Lower leg skin (tissue), 3 donors: ENCODE results near the gene EPO.

Source experiments
- CTCF ChIP-seq, 3 donors: fragments of 450-650 bp; IDR thresholded peaks; one replicate each; pipeline ENCODE4 v1.5.1; 2016; ENCODE audit warnings: antibody characterized with exemption in 3 of 3, mild to moderate bottlenecking in 3 of 3, moderate library complexity in 2 of 3
- POLR2A ChIP-seq, 2 donors: fragments of 450-650 bp; IDR thresholded peaks; one replicate each; pipeline ENCODE4 v1.6.1; 2016 to 2017; ENCODE audit warnings: antibody characterized with exemption in 2 of 2, mild to moderate bottlenecking in 1 of 2, moderate library complexity in 1 of 2

GRCh38 chr7:100723732-100724275 lies 3.5 kb downstream of the EPO start:
- TF ChIP-seq CTCF (IDR thresholded peaks at IDR 0.05) (no peak), POLR2A (IDR thresholded peaks at IDR 0.05) (no peak)
